Measurements from ENCODE around the gene GLRX. TPM values are rescaled to one million over a fixed set of nuclear protein-coding genes. Genes with fewer than 3 reads are reported as not detected.

Gene GLRX
- total RNA-seq, 2 donors from 2014 or later = 18.9 to 26.3 TPM

GRCh38 chr5:95847261-95847592 lies 24.7 kb upstream of the GLRX start:
- Mint-ChIP-seq H3K4me1 (peaks cover 17% of the 10 kb centered on the region), H3K27me3 (ENCODE audit: insufficient read depth) (no peaks in the 10 kb centered on the region), H3K27ac (no peak overlapping the region), H3K36me3 (ENCODE audit: low read depth) (no peaks in the 10 kb centered on the region), H3K9me3 (peaks cover 8% of the 10 kb centered on the region), H3K4me3 (no peak overlapping the region)
- Histone ChIP-seq H3K36me3 (ENCODE audit: control insufficient read depth, insufficient read depth, low read length) (no peaks in the 10 kb centered on the region), H3K27me3 (ENCODE audit: control insufficient read depth, insufficient read depth, low read length, poor library complexity, severe bottlenecking) (no peaks in the 10 kb centered on the region), H3K9me3 (ENCODE audit: control insufficient read depth, low read length) (no peaks in the 10 kb centered on the region), H3K4me3 (ENCODE audit: low read length) (no peak overlapping the region), H3K4me1 (ENCODE audit: control insufficient read depth, insufficient read depth, low read length) (no peaks in the 10 kb centered on the region), H3K9ac (ENCODE audit: extremely low read depth, low read length, poor library complexity, severe bottlenecking) (no peak overlapping the region), H3K27ac (ENCODE audit: low read depth, low read length) (no peak overlapping the region)
- no peak for DNase-seq
- WGBS, 2 experiments (ENCODE audit: insufficient coverage in 1 of 2, insufficient read length in 1 of 2) = no CpG with 5 or more reads among the region's 1 CpG
- no peak for TF ChIP-seq CTCF (conservative IDR thresholded peaks at IDR 0.05)

- Histone ChIP-seq H3K36me3 (ENCODE audit: control insufficient read depth, insufficient read depth, low read length) (no peaks in the 10 kb centered on the region), H3K4me3 (ENCODE audit: low read length) (no peak overlapping the region), H3K9ac (ENCODE audit: extremely low read depth, low read length, poor library complexity, severe bottlenecking) (no peak overlapping the region), H3K27me3 (ENCODE audit: control insufficient read depth, insufficient read depth, low read length, poor library complexity, severe bottlenecking) (no peaks in the 10 kb centered on the region), H3K27ac (ENCODE audit: low read depth, low read length) (no peak overlapping the region), H3K9me3 (ENCODE audit: control insufficient read depth, low read length) (no peaks in the 10 kb centered on the region), H3K4me1 (ENCODE audit: control insufficient read depth, insufficient read depth, low read length) (no peaks in the 10 kb centered on the region)
- peaks cover 5% of the 10 kb centered on the region for H3K9me3 Mint-ChIP-seq
- peaks cover 17% of the 10 kb centered on the region for H3K4me1 Mint-ChIP-seq
- H3K27me3 Mint-ChIP-seq (ENCODE audit: insufficient read depth) = no peaks in the 10 kb centered on the region
- no peaks in the 10 kb centered on the region for H3K36me3 Mint-ChIP-seq (ENCODE audit: low read depth)
- TF ChIP-seq CTCF (conservative IDR thresholded peaks at IDR 0.05) = peak; percentile 98
- no peak overlapping the region for H3K27ac Mint-ChIP-seq
- peak; percentile 87 for DNase-seq
- WGBS, 2 experiments (ENCODE audit: insufficient coverage in 1 of 2, insufficient read length in 1 of 2) = 82% methylated on average over 4 to 7 of the region's 7 CpGs
- no peak overlapping the region for H3K4me3 Mint-ChIP-seq
Measured at GRCh38 chr5:95846554-95847260, 24.2 kb upstream of the GLRX start.

GRCh38 chr5:95845391-95845790 lies 22.9 kb upstream of the GLRX start:
- Histone ChIP-seq H3K9me3 (ENCODE audit: control insufficient read depth, low read length) (no peaks in the 10 kb centered on the region), H3K9ac (ENCODE audit: extremely low read depth, low read length, poor library complexity, severe bottlenecking) (no peak overlapping the region), H3K4me1 (ENCODE audit: control insufficient read depth, insufficient read depth, low read length) (no peaks in the 10 kb centered on the region), H3K36me3 (ENCODE audit: control insufficient read depth, insufficient read depth, low read length) (no peaks in the 10 kb centered on the region), H3K27me3 (ENCODE audit: control insufficient read depth, insufficient read depth, low read length, poor library complexity, severe bottlenecking) (no peaks in the 10 kb centered on the region), H3K27ac (ENCODE audit: low read depth, low read length) (no peak overlapping the region), H3K4me3 (ENCODE audit: low read length) (no peak overlapping the region)
- Mint-ChIP-seq H3K36me3 (ENCODE audit: low read depth) (no peaks in the 10 kb centered on the region), H3K27me3 (ENCODE audit: insufficient read depth) (no peaks in the 10 kb centered on the region), H3K27ac (no peak overlapping the region), H3K4me3 (no peak overlapping the region), H3K9me3 (no peaks in the 10 kb centered on the region), H3K4me1 (peaks cover 17% of the 10 kb centered on the region)
- TF ChIP-seq CTCF (conservative IDR thresholded peaks at IDR 0.05) = no peak
- 75% methylated on average over 2 of the region's 3 CpGs; no CpG with 5 or more reads in 1 of the 2 experiments for WGBS, 2 experiments (ENCODE audit: insufficient coverage in 1 of 2, insufficient read length in 1 of 2)
- no peak for DNase-seq
